DOHH2 (cell line): ENCODE data around the gene FRS2.

Experiments used
- CTCF ChIP-seq: fragments of 200-600 bp; sonication (generic); IDR thresholded peaks from one replicate; pipeline ENCODE4 v1.5.1; 2014; ENCODE audit warnings: antibody characterized with exemption, mild to moderate bottlenecking, low read depth, low read length; ENCODE audit not compliant: poor library complexity, severe bottlenecking
- EZH2phosphoT487 ChIP-seq: fragments of 200-600 bp; sonication (generic); IDR thresholded peaks from 2 replicates; pipeline ENCODE4 v1.6.1; 2017; ENCODE audit warnings: borderline replicate concordance, mild to moderate bottlenecking, antibody characterized with exemption, low read length, moderate library complexity, mixed read lengths

- no peak for TF ChIP-seq CTCF
- no peak for TF ChIP-seq EZH2phosphoT487
Measured at GRCh38 chr12:69523433-69524330, 53.5 kb downstream of the FRS2 start.
